ENCODE results near the gene MYO16.

MYO16 gene

DNA sequence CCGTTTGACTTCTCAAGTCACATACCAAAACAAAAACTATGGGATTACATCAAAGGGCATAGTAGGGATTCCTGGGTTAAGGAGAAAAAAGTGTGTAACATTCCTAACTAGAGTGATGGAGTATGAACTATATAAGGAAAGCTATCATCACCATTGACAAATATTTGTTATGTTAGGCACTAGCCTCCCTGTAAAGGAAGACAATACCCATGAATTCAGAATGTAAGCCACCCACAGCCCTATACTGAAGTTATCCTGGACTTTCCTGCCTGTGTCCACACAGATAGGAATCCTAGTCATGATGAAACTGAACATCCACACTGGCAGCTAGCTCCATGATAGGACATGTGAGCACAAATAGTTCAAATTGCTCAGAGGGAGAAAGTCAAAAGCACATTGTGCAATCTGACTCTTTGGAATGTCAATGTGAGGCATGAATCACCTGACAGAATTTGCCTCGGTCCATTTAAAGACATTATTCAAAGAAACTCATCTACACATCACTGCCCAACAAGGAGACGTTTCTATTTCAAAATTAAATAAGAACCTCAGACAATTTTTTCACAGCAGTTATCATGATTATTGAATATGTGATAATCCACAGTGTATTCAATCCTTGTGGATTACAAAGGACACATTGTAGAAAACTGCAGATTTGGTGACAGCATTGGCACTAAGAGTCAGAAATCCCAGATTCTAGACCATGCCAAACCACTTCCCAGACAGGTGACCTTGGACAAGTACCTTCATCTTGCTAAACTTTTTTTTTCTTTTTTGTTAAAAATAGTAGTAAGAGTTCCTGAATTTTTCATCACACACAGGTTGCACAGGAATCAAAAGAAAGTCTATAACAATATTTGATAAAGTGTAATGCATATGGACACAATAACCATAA lies 627.7 kb downstream of the MYO16 start:
- no peak for FAIRE-seq

Measured in A204.1 (cell line).